Left renal pelvis (tissue), 4 donors: Measurements from ENCODE around the gene CXCL10. TPM values are rescaled to one million over a fixed set of nuclear protein-coding genes. Genes with fewer than 3 reads are reported as not detected.
"Not testable (repeated sequence)": the region's sequence is repeated elsewhere in the genome, so short reads cannot be mapped to it uniquely, and the experiment has no call there.

Source experiments
- DNase-seq, 4 donors: peaks; one replicate each; pipeline ENCODE4 v3.0.0-alpha.2; 2013; ENCODE audit warnings: low read depth in 4 of 4, low spot score in 3 of 4
- polyA plus RNA-seq, 4 donors: library from polyadenylated mRNA; unstranded; fragments of 120-200 nt; gene quantifications; one replicate each; pipeline ENCODE4 v1.2.1, GENCODE V29; 2013; ENCODE audit not compliant: insufficient read length in 4 of 4

Gene CXCL10
- 1 to 10 TPM; 1.1 to 7.5 (median 5.8) TPM for polyA plus RNA-seq

DNA sequence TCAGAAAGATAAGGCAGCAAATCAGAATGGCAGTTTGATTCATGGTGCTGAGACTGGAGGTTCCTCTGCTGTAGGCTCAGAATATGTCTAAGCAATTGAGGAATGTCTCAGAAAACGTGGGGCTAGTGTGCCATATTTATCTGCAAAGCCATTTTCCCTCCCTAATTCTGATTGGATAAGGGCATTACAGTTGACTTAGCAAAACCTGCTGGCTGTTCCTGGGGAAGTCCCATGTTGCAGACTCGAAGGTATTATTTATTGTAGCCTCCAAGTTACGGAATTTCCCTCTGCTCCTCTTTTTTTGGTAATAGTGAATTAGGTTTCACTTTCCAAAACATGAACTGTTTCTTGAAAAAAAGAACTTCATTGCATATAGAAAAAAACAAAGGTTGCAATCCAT lies at the start of gene CXCL10:
TSS of gene CXCL10 (minus strand) at position 109 of the 400 bp plus-strand sequence. CDS start at position 43, 66 bp downstream.
- no peak for DNase-seq

- DNase-seq: no peak
Observed at GRCh38 chr4:76072760-76073159, 49.5 kb upstream of the CXCL10 start.

DNA sequence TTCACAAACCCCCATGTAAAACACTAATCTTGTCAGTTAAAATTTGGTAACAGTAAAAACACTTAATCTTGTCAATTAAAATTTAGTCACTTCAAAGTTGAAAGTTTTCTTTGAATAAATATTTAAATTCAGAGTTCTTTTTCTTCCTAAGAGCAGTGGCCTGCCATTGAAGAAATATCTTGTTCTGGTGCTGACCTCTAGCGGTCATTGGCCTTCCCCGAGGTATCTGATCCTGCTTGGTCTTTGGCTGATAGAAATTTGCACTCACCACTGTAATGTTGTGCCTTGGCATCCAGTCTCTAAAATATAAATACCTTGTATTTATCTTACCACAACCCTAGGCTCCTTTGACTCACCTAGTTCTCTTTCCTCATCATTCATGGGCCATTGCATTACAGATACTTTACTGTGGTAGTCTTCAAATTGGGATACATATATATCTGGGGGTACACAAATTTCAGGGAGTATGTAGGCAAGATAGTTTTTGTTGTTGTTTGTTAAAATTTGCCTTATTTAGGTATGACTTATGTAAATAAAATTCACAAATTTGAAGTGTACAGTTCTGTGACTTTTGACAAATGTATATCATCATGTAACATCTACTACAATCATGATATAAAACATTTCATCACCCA lies 44.5 kb upstream of the CXCL10 start:
- peak; percentile 21 to 66 (median 48) for DNase-seq

DNA sequence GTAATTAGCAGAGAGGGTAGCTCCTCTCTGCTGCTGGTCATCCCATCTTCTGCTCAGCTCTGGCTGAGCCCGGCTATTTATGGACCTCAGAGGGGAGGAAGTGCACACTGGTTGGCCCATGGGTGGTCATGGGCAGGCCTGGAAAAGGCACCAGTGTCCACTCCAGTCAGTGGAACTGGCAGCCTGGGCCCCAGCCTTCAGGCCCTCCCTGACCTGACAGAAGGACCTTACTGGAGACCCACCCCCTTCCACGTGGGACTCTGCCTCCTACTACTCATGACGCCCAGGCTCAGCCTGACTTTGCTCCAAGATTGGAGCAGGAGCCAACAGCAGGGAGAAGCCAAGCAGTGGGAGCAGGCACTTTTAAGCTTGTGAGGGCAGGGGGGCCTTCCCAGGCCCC lies 43.2 kb upstream of the CXCL10 start:
- no peak for DNase-seq

GRCh38 chr4:76061982-76062381 lies 38.7 kb upstream of the CXCL10 start:
- DNase-seq: no peak

- DNase-seq: no peak
Observed at GRCh38 chr4:76061421-76061820, 38.1 kb upstream of the CXCL10 start.

DNA sequence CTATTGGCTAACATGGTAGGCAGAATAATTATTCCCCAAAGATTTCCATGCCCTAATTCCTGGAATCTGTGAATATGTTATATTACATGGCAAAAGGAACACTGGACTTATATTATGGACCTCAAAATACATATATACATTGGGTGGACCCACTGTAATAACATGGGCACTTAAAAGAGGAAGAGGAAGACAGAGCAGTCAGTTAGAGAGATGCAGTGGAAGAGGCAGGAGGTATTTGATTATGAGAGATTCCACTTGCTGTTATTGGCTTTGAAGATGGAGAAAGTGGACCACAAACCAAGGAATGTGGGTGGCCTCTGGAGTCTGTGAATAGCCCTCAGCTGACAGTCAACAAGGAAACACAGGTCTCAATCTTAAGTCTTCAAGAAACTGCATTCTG lies 37.2 kb upstream of the CXCL10 start:
- DNase-seq: no peak

DNA sequence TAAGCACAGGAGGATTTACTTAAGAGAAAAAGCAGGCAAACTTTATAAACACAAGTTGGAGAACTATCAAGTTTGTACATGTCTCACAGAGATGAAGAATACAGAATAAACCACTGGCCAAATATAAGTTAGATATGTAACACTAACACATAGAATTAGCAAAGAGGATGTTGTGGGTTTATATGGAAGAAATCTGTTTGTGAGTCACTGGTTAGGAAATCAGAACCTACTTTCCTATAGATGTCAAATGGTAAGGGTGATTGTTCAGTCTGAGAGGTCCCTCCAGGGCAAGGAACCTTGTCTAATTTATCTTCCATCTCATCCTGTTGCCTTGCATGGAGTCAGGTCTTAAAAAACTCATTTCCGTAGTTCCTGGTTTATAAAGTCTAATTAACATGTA lies 36.5 kb upstream of the CXCL10 start:
- DNase-seq: no peak

GRCh38 chr4:76058888-76059426 lies 35.7 kb upstream of the CXCL10 start:
- DNase-seq: no peak

DNA sequence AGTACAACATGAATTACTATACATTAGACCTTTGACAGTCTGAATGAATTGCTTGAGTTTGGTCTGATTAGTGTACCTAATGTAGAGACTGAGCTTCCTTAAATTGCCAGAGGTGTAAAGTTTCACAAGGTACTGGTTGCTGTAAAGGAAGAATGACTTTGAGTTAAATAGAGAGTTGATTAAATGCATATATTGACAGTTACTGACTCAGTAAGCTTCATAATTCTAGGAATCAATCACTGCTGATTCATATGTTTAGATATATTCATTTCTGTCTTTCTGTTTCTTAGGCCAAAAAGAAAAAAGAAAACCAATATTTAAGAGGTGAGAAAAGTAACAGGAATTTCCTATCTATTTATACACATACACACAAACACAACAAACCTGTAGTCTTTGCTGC lies 35.0 kb upstream of the CXCL10 start:
- DNase-seq: no peak

DNA sequence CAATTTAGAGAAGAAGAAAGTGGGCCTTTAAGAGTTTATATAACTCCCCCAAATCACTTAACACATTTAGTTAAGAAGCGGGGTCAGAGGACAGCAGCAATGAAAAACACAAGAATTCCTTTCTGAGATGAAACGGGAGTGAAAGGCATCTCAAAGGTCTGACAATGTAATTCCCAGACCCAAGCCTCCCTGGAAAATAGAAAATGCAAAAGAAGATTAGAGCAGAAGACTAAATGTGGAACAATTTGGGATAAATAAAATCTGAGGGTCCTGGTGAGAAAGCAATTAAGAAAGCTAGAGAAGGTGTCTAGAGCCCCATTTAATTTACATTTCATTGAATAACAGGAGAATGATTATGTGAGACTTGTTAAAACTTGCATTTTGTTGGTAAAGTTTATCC lies 32.1 kb upstream of the CXCL10 start:
- DNase-seq: no peak

GRCh38 chr4:76055016-76055415 lies 31.7 kb upstream of the CXCL10 start:
- DNase-seq: no peak

DNA sequence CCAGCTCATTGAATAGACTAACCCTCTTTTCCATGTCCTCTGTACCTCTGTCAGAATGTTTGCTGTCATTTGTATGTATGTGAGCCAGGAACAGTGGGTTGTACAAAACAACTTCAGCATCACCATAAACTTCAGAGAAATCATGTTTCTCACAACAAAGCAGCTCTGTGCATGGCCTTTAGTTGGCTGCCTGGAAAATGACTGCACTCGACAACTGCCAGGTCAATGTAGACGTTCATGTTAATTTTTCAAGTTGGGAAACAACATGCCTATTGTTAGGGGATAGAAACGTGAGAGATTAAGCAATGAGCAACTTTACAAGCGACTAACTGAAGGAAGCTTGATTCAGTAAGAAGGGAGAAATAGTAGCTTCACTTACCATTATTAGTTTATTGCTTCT lies 30.4 kb upstream of the CXCL10 start:
- DNase-seq: no peak

DNA sequence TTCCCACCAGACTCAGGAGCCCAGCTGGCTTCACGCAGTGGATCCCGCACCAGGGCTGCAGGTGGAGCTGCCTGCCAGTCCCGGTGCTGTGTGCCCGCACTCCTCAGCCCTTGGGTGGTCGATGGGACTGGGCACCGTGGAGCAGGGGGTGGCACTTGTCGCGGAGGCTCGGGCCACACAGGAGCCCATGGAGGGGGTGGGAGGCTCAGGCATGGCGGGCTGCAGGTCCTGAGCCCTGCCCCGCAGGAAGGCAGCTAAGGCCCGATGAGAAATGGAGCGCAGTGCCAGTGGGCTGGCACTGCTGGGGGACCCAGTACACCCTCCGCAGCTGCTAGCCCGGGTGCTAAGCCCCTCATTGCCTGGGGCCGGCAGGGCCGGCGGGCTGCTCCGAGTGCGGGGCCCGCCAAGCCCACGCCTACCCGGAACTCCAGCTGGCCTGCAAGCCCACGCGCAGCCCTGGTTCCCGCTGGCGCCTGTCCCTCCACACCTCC lies 27.3 kb upstream of the CXCL10 start:
- DNase-seq: not testable (repeated sequence)

GRCh38 chr4:76049860-76050416 lies 26.6 kb upstream of the CXCL10 start:
- DNase-seq: not testable (repeated sequence)

DNA sequence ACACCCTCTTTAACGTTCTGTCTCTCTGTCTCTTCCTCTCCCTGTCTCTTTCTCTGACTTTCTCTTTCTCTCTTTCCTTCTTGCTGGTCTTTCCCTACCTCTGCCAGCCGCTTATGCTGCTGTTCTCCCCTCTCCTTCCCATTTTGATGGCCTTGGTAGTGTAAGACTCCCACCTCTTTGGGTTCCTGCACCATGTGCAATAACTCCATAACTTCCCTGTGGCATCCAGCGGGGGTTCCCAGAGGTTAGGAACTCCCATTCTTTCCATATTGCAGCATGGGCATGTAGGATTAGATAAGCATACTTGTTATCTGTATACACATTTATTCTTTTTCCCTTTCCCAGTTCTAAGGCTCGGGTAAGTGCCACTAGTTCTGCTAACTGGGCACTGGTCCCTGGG lies 21.4 kb upstream of the CXCL10 start:
- not testable (repeated sequence) for DNase-seq

- DNase-seq: not testable (repeated sequence)
Observed at GRCh38 chr4:76043306-76043705, 20.0 kb upstream of the CXCL10 start.

DNA sequence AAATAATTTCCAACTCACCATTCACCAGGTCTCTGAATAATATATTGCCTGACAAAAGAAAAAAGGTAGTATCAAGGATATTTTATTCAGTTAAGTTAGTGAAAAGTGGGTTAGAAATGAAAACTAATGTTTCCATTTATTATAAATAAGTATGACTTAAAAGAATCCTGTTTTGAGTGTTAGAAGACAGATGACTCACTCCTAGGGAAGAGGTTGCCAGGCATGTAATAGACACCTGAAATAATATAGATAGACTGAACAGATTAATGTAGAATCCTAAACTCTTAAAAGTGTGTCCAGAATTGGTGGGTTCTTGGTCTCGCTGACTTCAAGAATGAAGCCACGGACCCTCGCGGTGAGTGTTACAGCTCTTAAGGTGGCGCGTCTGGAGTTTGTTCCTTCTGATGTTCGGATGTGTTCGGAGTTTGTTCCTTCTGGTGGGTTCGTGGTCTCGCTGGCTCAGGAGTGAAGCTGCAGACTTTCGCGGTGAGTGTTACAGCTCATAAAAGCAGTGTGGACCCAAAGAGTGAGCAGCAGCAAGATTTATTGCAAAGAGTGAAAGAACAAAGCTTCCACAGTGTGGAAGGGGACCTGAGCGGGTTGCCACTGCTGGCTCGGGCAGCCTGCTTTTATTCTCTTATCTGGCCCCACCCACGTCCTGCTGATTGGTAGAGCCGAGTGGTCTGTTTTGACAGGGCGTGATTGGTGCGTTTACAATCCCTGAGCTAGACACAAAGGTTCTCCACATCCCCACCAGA lies 19.1 kb upstream of the CXCL10 start:
- DNase-seq: not testable (repeated sequence)

- DNase-seq: no peak
Observed at GRCh38 chr4:76036855-76037254, 13.6 kb upstream of the CXCL10 start.

DNA sequence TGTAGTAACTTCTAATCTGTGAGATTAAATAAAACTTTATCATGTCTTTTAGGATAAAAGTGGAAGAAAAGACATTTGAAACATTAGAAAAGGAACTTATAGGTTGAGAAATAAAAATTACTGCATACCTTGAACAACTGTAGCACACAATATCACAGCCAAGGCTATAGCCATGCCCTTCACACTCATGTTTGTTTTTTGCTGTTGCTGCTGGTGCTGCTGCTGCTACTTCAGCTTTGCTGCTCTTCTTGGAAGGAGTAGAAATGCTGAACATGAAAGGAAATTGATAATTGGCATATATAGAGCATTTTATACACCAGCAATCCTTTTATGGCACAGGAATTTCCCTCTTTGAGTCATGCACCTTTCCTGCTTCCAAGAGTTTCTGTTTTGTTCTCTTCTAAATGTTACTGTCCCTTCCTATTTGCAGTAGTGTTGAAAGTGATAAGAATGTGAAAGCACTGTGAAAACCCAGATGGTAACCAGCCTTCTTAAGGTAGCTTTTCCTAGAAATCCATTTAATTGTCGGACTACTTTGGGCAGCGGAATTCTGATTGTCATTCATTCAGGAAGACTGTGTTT lies 12.6 kb upstream of the CXCL10 start, which contains the start of gene CXCL11:
TSS of gene CXCL11 (minus strand) at position 272 of the 582 bp plus-strand sequence. CDS start at position 189, 83 bp downstream.
- DNase-seq: no peak

- DNase-seq: no peak
Observed at GRCh38 chr4:76035141-76035540, 11.8 kb upstream of the CXCL10 start.
